ENCODE measurements around the gene PRLR.
"Not testable (repeated sequence)": the region's sequence is repeated elsewhere in the genome, so short reads cannot be mapped to it uniquely, and the experiment has no call there.

PRLR gene

DNA sequence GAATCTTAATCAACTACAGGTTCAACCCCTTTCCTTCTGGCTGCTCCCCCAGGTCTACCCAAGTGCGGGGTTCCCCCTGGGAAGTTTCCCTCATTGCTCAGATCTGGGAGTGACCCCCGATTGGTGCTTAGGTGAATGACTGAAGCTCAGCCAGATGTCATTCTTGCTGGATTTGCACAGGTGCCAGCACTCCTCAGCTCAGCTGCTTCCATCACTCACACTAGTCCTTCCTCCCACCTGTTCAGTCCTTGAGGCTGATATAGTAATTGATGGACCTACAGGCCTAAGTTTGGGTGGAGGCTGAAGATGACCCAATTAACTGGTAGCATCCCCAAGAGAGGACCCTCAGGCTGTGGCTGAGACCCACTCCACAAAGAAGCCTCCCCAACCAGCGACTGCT, 32.9 kb downstream of the PRLR start:
- DNase-seq (ENCODE audit: low read depth in 2 of 2), result no peak

DNA sequence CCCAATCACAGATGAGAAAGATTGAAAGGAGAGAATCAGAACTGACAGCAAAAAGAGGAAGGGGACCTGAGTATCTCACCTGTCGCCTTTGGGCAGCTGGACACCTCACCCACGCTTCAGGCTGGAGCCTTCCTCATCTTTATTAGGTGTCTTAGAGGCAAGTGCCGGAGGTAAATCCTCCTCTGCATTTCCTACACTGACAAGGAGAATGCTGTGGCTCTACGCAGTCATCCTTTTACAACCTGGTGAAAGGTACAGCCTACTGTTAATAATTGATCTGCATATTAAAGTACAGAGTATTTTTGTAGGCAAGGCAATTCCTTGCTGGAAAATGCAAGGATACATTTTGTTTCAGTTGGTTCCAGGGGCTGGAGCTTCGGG, 34.8 kb downstream of the PRLR start:
- DNase-seq (ENCODE audit: low read depth in 2 of 2), result no peak

DNA sequence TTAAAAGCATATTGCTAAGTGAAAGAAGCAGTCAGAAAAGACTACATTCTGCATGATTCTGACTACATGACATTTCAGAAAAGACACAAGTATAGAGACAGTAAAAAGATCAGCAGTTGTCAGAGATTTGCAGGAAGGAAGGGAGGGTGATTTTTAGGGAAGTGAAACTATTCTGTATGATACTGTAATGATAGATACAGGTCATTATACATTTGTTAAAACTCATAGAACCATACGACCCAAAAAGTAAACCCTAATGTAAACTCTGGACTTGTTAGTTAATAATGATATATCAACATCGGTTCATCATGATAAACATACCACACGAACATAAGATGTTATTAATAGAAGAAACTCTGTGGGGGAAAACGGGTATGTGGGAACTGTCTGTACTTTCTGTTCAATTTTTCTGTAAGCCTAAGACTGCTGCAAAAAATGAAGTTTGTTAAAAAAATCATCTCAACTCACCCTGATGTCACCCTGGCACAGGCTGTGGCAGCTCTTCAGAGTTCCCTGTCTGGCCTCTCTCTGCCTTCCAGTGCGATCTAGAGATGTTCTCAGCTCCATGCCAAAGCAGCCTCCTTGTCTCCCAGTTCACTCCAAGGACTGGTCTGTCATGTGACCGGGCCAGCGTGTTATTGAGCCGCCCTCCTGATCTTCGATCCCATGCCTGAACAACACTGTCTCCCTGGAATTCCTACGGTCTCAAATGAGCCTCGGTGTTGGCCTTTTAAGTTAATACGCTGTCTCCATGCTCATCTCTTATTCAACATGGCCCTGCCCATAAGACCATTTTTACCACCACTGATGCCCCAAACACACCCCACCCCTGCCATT, 35.4 kb downstream of the PRLR start:
- no peak for DNase-seq (ENCODE audit: low read depth in 2 of 2)

DNA sequence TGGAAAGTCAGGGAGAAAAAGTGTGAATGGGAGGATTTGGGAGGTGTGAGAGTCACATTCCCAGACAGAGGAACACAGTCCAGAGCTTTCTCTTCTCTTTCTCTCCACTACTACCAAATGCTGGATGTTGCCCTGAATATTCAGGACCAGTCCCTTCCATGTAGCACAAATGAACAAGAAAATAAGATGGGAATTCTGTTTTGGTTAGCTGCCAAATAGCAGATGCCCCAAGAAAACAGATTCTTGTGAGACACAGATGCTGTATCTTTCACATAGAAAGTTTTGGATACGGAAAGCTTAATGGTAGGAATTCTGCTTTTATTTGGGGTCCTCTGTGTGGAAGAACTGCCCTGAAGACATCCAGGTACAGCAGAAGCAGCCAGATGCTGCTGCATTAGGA, 37.8 kb downstream of the PRLR start:
- DNase-seq (ENCODE audit: low read depth in 2 of 2), result no peak

DNA sequence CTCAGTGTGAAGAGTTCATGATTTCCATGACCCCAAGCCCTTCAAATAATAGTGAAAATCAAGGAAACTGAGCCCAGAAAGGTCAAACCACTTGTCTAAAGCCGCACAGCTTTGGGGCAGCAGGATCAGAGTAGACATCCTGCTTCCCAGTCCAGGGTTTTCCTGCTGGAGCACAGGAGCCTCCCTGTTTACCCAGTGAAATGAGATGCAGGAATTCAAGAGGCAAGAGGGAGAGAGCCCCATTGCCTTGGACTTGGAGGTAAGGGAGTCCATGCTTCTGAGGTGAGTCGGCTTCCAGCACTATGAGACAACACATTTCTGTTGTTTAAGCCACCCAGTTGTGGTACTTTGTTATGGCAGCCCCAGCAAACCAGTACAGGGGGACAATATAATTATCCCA, 40.5 kb downstream of the PRLR start:
- not testable (repeated sequence) for DNase-seq (ENCODE audit: low read depth in 2 of 2)

DNA sequence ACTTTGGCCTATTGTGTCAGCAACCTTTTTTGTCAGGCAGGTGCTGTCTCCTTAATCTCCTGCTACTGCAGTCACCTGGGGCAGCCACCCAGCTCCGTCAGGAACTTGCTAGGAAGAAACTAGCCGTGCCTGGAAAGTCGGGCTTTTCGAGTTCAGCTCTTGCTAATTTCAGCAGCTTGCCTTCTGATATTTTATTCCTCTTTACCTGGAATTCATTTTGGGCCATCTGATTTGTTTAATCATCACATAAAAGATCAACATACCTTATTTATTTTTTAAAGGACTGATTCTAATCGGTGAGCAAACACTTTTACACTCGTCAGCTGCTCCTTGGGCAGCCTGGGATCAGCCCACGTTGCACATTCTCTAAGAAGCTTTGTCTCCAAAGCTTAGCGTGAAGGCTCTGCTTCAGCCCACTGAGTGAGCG, 42.2 kb downstream of the PRLR start:
- no peak for DNase-seq (ENCODE audit: low read depth in 2 of 2)

DNA sequence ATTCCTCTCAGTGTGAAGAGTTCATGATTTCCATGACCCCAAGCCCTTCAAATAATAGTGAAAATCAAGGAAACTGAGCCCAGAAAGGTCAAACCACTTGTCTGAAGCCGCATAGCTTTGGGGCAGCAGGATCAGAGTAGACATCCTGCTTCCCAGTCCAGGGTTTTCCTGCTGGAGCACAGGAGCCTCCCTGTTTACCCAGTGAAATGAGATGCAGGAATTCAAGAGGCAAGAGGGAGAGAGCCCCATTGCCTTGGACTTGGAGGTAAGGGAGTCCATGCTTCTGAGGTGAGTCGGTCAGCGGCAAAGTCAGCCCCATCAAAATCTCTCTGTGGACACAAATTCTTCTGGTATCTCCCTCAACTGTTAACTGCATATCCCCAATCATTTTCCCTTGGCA, 42.7 kb downstream of the PRLR start:
- DNase-seq (ENCODE audit: low read depth in 2 of 2), result not testable (repeated sequence)

DNA sequence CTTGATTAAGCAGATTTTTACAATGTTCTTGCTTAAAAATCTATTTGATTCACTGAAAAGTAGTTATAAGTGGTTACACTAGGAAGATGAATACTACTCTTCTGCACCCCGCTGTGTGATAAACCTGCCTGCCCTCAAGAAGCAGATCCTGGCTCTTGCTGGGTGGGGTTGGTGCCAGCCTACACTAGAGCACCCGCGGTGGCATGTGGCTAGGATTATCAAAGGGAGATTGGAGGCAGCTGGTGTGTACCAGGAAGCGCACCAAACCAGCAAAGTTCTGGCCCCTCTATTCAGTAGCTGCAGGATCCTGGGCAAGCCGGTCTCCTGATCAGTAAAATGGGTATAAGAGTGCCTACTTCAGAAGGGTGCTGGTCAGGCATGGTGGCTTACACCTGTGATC, 43.5 kb downstream of the PRLR start:
- no peak for DNase-seq (ENCODE audit: low read depth in 2 of 2)

DNA sequence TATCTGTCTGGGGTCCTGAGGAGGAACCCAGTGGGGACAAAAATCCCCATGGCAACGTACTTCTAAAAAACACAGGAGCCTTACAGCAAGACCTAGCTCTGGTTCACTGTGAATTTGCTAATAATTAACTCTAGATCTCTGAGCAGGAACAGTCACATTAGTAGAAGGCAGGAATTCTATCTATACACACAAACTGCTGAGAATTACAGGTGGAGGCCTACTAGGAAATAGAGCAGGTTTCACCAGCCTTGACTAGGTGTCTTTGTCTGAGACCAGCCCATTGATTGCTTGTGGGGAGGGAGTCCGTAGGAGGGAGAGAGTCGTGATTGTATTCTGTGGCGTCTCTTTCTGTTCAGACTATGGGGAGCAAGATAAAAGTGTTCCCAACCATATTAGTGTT, 44.8 kb downstream of the PRLR start:
- no peak for DNase-seq (ENCODE audit: low read depth in 2 of 2)

DNA sequence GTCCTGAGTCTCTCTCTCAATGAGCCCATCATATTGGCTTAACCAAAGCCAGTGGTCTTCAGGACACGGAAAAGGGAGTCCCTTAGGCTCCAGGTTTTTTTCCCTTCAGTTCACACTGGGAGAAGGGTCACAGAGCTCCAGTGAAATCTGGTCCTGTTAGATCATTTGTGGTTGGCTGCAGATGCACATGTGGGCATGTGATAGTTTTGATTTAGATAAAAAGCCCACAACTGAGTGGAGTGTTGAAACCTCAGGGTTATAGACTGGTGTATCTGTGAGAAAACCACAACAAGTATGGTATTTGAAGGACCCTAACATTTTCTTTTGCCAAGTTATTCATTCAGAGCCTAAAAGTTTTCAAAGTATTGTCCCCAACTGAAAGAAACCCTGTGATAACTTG, 46.7 kb downstream of the PRLR start:
- no peak for DNase-seq (ENCODE audit: low read depth in 2 of 2)

DNA sequence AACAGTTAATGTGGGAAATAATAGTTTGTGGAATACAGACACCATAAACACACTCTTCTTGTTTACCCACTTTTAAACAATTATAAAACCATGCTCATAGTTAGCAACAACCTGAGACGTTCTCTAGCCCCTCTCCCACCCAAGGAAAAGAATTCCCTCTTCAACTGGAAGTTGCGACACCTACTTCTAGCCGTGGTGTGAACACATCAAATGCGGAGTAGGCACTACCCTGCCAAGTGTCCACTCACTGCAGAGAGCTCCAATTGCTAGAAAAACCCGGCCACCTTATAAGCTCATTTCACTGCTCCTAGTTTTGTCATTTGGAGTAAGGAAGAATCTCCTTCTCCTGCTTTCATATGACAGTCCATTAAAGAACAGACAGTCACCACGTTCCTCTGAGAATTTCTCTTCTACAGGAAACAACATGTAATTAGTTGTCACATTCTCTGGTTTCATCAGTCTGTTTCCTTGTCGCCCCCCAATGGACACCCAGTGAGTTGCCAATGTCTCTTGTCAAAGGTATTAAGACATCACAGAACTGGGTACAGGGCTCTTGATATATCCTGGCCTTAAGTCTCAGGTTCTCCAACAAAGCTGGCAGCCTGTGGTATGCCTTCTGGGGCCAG, 47.3 kb downstream of the PRLR start:
- no peak for DNase-seq (ENCODE audit: low read depth in 2 of 2)

DNA sequence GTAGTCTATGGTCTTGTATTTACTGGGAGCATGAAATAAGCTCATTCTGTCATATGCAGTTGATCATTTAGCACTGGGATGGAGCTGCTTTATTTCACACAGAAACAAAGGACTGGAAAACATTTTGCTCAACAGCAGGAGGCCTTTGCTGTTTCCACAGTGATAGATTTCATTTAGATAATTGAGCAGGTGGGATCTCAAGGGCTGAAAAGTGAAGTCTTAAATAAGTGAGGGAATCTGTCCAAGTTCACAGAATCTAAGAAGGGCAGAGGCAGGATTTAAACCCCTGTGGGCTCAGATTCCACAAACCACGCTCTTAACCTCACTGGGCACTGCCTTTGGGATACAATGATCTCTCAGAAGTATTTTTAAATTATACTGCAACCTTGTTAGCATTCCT, 47.8 kb downstream of the PRLR start:
- DNase-seq (ENCODE audit: low read depth in 2 of 2), result no peak

DNA sequence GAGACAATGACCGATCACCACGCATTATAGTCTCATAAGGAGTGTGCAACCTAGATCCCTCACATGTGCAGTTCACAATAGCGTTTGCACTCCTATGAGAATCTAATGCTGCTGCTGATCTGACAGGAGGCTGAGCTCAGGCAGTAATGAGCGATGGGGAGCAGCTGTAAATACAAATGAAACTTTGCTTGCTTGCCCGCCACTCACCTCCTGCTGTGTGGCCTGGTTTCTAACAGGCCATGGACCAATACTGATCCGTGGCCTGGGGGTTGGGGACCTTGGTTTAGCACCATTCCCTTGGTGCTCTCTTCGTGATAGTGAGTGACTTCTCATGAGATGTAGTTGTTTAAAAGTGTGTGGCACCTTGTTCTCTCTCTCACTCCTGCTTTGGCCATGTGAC, 50.2 kb downstream of the PRLR start:
- DNase-seq (ENCODE audit: low read depth in 2 of 2), result no peak

DNA sequence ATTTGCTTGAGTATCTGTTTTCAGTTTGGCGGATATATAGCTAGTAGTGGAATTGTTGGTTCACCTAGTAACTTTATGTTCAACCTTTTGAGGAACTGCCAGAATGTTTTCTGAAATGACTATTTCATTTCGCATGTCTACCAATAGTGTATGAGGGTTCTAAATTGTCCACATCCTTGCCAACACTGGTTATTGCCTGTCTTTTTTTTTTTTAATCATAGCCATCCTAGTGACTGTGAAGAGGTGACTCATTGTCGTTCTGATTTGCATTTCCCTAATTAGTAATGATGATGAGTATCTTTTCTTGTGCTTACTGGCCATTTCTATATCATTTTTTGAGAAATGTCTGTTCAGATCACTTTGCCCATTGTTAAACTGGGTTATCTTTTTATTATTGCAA, 52.5 kb downstream of the PRLR start:
- DNase-seq (ENCODE audit: low read depth in 2 of 2), result no peak

DNA sequence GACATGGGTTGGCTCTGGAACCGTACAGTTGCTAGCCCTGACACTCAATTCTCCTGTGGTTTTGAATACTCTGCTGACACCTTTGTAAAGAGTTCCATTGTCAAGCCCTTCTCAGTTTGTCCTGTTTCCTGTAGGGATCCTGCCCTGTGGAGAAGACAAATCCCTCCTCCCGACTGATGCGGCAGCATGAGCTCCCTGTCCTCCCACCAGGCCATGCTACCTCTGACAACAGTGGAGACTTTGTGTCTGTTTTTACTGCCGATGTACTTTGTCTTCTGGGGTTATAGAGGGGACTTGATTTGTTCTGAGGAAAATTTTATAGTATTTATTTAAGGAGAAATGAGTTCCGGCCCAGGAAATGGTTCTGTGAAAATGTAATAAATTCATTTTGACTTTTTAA, 57.8 kb downstream of the PRLR start:
- no peak for DNase-seq (ENCODE audit: low read depth in 2 of 2)

DNA sequence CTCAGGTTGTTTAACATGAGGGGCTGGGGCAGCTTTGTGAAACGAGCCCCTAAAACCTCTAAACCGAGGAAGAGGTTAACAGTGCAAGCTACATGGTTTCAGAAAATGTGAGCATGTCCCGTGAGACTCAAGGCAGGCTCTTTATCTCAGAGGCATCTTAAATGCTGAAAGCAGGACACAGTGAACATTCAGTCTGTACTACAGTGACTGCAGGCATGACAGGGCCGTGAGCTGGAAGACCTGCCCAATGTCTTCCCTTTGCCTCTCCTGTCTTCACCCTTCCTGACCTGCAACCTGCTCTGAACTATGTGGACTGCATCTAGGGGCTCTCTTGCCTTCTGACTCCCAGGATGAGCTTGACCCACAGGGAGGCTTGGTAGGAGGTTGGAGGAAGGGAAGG, 58.3 kb downstream of the PRLR start:
- no peak for DNase-seq (ENCODE audit: low read depth in 2 of 2)

DNA sequence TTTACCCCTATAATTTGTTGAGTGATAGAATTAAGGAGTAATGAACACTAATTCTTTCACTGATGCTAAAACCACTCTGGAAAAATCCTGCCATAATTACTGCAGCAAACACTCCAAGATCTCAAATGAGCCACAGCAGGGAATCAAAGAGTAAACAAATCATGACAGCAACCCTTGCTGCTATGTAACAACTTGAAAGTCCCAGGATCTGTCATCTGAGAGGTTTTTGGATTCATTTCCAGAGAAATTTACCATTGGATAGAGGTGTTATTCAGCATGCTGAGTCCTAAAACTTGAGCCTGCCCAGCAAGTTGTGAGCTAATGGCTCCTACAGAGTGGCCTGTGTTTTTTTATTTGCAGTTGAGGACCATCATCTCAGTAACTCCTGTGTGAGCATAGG, 59.2 kb downstream of the PRLR start:
- no peak for DNase-seq (ENCODE audit: low read depth in 2 of 2)

DNA sequence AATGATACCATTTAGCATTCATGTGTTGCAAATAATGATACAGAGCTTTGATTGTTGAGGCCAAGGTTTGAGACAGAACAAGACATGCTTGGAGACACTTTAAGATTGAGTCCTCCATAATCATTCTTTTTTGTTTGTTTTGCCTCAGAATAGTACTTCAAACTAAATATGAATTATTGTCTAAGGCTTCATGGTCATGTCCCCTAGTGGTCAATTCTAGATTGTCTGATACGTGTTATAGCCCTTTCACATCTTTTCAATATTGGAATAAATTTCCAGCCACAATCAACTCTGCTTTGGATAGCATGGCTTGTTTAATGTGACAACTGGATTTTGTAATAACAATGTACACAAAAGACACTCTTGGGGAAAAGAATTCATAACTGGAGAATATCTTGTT, 64.2 kb downstream of the PRLR start:
- DNase-seq (ENCODE audit: low read depth in 2 of 2), result no peak

DNA sequence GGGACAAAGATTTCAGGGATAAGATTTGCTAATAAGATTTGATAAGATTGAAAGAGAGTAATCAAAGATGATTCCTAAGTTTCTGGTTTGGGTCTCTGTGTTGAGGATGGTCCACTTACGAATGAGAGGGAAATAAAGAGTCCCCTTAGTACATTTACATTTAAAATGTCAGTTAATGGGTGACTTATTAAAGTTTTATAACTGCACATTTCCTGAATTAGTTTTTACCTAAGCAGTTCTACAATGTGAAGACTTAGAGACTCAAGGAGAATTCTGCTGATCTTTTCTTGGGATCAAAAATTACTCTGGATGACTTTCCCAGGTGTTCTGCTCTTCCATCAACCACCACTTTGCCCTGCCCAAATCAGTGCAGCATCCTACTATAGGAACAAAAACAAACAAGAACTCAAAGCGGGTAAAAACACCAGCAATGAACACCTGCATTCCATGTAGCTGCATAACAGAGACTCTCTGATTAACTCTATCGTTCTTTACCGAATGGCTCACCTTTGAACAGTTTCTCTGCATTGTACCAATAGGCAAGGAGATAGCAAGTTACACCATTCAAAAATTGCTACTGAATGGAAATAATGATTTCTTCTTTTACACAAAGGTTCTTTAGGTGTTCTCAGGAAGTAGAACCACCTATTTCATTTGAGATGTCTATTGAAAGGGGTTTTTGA, 65.3 kb downstream of the PRLR start:
- no peak for DNase-seq (ENCODE audit: low read depth in 2 of 2)

DNA sequence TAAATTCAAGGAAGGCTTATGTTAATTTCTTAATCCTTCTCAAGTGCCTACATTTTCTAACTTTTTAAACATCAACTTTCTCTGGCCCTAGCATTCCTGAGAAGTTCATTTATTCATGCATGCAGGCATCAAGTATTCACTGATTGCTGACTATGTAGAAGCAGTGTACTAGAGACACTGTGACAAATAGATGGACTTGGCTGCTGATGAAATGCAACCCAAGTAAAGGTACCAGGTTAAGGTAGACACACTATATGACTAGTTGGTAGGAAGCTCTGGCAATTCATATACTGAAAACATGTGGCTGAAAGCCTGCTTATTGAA, 66.6 kb downstream of the PRLR start:
- DNase-seq (ENCODE audit: low read depth in 2 of 2), result no peak

DNA sequence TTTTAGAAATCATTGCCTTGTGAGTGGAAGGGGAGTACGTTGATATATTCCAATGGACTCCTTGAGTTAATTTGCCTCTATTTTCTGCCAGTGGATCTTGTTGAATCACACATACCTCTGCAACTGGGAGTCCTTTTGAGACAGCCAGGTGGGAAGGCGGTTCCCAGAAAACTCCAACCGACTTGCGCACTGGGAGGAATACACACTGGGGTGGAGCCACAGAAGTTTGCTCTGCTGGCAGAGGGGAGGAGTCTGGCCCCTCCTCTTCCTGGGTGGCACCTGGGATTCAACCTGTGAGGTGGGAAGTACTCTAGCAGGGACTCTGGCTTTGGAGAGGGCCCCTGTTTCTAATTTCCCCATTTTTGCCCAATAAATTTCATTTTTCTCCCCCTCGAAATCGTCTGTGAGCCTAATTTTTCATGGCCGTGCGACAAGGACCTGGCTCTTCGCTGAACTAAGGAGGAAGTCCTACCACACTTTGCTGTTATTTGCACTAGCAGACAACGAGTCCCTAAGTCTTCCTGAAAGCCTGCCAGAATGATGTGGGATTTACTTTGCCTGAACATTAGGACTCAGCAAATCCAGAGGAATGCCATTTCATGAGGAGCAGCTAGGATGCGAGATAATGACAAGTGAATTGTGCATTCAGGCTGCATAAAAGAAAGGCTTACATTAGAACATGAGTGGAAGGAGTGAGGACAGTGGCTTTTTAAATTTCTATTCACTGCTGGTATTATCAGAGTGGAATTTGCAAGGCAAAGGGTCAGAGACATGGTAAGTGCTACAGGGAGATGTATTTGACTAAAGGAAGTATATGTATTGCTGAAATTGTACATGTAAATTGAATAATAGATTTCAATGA, 67.2 kb downstream of the PRLR start:
- no peak for DNase-seq (ENCODE audit: low read depth in 2 of 2)

DNA sequence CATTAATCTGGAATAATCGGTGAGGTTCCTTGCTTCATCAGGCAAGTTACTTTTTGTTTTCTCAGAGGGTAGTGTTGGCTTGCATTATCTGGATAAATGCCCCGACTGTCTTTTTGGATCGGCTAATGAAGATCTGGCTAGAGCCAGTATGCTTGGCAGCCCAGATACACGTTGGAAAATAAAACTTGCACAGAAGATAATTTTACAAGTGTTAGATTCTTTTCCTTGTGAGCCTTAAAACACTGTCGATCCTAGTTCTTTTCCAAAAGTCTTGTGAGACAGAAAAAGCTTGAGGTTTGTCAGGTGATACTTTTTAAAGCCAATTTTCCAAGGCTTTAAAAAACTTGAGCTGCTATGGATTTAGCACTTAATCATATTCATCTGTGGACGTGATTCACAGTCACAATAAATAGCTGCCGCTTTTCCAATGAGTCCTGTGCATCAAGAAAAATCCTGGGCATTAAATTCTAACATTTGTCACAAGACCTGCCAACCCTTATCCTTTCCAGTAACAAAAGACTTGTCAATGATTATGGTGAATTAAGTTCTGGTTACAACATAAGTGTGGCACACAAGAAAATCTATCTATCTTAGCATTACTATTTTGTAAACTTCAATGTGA, 68.5 kb downstream of the PRLR start:
- no peak for DNase-seq (ENCODE audit: low read depth in 2 of 2)
